Gastroesophageal sphincter (tissue), 4 donors: ENCODE results near the gene KDM4E. TPM values are rescaled to one million over a fixed set of nuclear protein-coding genes. Genes with fewer than 3 reads are reported as not detected.
"Not testable (repeated sequence)": the region's sequence is repeated elsewhere in the genome, so short reads cannot be mapped to it uniquely, and the experiment has no call there.

Experiments used
- ATAC-seq: fragments of 150-250 bp; one replicate; pipeline ENCODE4 v1.9.1; 2016; ENCODE audit warnings: mild to moderate bottlenecking, moderate library complexity
- H3K27ac ChIP-seq, 4 donors: fragments of 200-600 bp; sonication (generic) in 3 of 4; 1 replicate in 3 of 4; 2 replicates in 1 of 4; pipeline ENCODE4 v1.5.1; 2016 to 2019
- H3K27me3 ChIP-seq: fragments of 200-600 bp; sonication (generic); one replicate; pipeline ENCODE4 v1.5.1; 2019
- H3K36me3 ChIP-seq, 2 donors: fragments of 200-600 bp; sonication (generic); one replicate each; pipeline ENCODE4 v1.5.1; 2019; ENCODE audit warnings: control low read depth in 1 of 2
- H3K4me1 ChIP-seq, 3 donors: fragments of 200-600 bp; sonication (generic); 1 replicate in 2 of 3; 2 replicates in 1 of 3; pipeline ENCODE4 v1.5.1; 2016 to 2019; ENCODE audit warnings: control low read depth in 2 of 3
- H3K4me3 ChIP-seq, 2 donors: fragments of 200-600 bp; sonication (generic); one replicate each; pipeline ENCODE4 v1.5.1; 2019; ENCODE audit warnings: mild to moderate bottlenecking in 1 of 2, moderate library complexity in 1 of 2
- H3K9me3 ChIP-seq, 3 donors: fragments of 200-600 bp; sonication (generic); one replicate each; pipeline ENCODE4 v1.5.1; 2017 to 2019; ENCODE audit warnings: control low read depth in 2 of 3
- CTCF ChIP-seq, 4 experiments: fragments of 200-600 bp in 2 of 4; fragments of 450-650 bp in 2 of 4; sonication (generic) in 1 of 4; IDR thresholded peaks; one replicate each; pipeline ENCODE4 v1.5.1; 2017 to 2019; ENCODE audit warnings: antibody characterized with exemption in 4 of 4, mild to moderate bottlenecking in 2 of 4, moderate library complexity in 2 of 4
- EP300 ChIP-seq: sonication (generic); formaldehyde crosslinking; IDR thresholded peaks from one replicate; pipeline ENCODE4 v1.6.1; 2017; ENCODE audit warnings: antibody characterized with exemption, mild to moderate bottlenecking
- POLR2A ChIP-seq, 2 donors: fragments of 450-650 bp; IDR thresholded peaks; one replicate each; pipeline ENCODE4 v1.6.1; 2017; ENCODE audit warnings: antibody characterized with exemption in 2 of 2, mild to moderate bottlenecking in 2 of 2, moderate library complexity in 1 of 2
- POLR2AphosphoS5 ChIP-seq: sonication (generic); formaldehyde crosslinking; IDR thresholded peaks from one replicate; pipeline ENCODE4 v1.6.1; 2017; ENCODE audit warnings: antibody characterized with exemption
- WGBS, 2 donors: methylation state at CpG; one replicate each; pipeline ENCODE4 v1.1.5; 2018; ENCODE audit warnings: low coverage in 1 of 2; 5-methylcytosine and 5-hydroxymethylcytosine counted together
- total RNA-seq, 4 donors: library from RNA; depleted of rRNA; stranded (reverse); fragments of >200 nt; gene quantifications; one replicate each; pipeline ENCODE4 v1.1.0, GENCODE V29; 2016

Gene KDM4E
- total RNA-seq, 4 donors from 2014 or later = not detected

DNA sequence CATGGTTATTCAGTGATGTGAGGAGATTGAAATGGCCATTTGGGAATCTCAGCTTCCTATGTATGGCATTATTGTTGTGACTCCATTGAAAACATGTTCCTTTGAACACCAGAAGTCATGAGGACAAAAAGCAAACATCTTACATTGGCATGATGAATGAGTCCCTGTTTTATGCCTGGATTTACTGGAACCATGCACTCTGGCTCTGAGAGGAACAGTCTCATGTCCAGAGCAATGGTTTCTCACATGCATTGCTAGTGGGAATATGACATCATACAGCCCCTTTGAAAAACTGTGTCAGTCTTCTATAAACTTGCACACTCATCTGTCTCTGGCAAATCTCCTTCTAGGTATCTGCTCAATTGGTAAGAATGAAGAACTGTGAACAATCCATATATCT is 20.8 kb downstream of the KDM4E start:
- ATAC-seq = no peak
- H3K4me3 ChIP-seq = no peak overlapping the region

DNA sequence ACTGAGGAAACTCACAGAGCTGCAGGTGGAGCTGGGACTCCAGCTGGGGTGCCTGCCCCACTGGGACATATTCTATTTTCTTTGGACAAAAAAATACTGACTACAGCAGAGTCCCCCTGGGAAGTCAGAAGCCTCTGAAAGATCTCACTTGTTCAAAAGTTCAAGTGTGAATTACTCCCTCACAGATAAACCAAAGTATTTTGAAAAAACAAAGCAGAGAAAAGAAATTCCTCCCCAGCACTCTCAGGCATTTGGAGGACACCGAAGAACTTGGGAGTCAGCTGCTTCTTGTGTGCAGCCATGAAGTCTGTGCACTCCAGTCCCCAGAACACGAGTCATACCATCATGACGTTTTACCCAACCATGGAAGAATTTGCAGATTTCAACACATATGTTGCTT is 24.1 kb downstream of the KDM4E start, which contains the start of gene KDM4F:
TSS of gene KDM4F (plus strand) at position 301 of the 400 bp plus-strand sequence.
- not testable (repeated sequence) for H3K4me1 ChIP-seq, H3K27ac ChIP-seq, H3K9me3 ChIP-seq, H3K4me3 ChIP-seq, H3K36me3 ChIP-seq, ATAC-seq
- WGBS, 2 donors = 40 to 80% methylated on average over 1 to 2 of the region's 3 CpGs
- peaks cover 41% of the 10 kb centered on the region for H3K27me3 ChIP-seq

More for the DNA sequence above, 20.8 kb downstream of the KDM4E start:
- Histone ChIP-seq H3K9me3 (no peaks in the 10 kb centered on the region), H3K4me1 (no peaks in the 10 kb centered on the region), H3K27ac (no peak overlapping the region), H3K27me3 (peaks cover 38% of the 10 kb centered on the region), H3K36me3 (no peaks in the 10 kb centered on the region)
- no peak for TF ChIP-seq POLR2A (IDR thresholded peaks at IDR 0.05)
- TF ChIP-seq EP300 = no peak
- no peak for TF ChIP-seq CTCF (IDR thresholded peaks at IDR 0.05)
- TF ChIP-seq POLR2AphosphoS5 = no peak

DNA sequence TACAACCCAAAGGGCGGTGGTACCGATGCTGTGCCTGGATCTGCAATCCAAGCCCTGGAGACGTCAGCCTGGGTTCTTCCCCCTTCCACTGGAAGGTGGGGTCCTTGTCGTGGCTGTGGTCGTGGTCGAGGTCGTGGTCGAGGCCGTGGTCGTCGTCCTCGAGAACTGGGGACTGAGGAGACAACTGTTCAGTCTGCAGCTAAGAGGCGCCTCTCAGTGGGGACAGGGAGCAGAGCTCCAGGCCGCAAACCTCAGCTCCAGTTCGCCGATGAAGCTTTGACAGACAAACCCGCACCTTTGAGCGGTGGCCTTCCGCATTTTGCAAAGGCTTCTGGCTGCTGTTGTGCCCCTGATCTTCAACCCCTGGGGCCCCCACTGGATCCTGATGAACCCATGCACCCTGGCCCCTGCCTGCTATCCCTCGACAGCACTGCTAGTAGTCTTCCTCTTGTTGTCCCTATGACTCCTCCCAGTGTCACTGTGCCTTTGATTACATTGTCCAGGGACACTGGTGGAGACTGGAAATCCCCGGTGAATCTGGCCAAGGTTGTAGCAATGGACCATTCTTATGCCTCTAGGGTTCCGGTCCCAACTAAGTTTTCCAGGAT is 25.6 kb downstream of the KDM4E start:
- no peak for ATAC-seq
- Histone ChIP-seq H3K4me3 (no peak overlapping the region), H3K4me1 (no peaks in the 10 kb centered on the region), H3K9me3 (no peaks in the 10 kb centered on the region), H3K27me3 (peaks cover 35% of the 10 kb centered on the region), H3K27ac (no peak overlapping the region), H3K36me3 (no peaks in the 10 kb centered on the region)
- no peak for TF ChIP-seq POLR2A (IDR thresholded peaks at IDR 0.05)
- no peak for TF ChIP-seq EP300
- TF ChIP-seq CTCF (IDR thresholded peaks at IDR 0.05) = no peak
- no peak for TF ChIP-seq POLR2AphosphoS5
- WGBS, 2 donors = 98% methylated on average over 10 of the region's 22 CpGs; no CpG with 5 or more reads in 1 of the 2 donors

- Histone ChIP-seq H3K27me3 (peaks cover 26% of the 10 kb centered on the region), H3K4me3 (no peak overlapping the region), H3K9me3 (no peaks in the 10 kb centered on the region), H3K36me3 (no peaks in the 10 kb centered on the region), H3K27ac (no peak overlapping the region), H3K4me1 (no peaks in the 10 kb centered on the region)
- no peak for ATAC-seq
- 79 to 83% methylated on average over 2 of the region's 2 CpGs for WGBS, 2 donors
- TF ChIP-seq POLR2A (IDR thresholded peaks at IDR 0.05) = no peak
- TF ChIP-seq CTCF (IDR thresholded peaks at IDR 0.05) = no peak
- no peak for TF ChIP-seq POLR2AphosphoS5
- no peak for TF ChIP-seq EP300
Observed at GRCh38 chr11:95054356-95054755, 29.3 kb downstream of the KDM4E start.

DNA sequence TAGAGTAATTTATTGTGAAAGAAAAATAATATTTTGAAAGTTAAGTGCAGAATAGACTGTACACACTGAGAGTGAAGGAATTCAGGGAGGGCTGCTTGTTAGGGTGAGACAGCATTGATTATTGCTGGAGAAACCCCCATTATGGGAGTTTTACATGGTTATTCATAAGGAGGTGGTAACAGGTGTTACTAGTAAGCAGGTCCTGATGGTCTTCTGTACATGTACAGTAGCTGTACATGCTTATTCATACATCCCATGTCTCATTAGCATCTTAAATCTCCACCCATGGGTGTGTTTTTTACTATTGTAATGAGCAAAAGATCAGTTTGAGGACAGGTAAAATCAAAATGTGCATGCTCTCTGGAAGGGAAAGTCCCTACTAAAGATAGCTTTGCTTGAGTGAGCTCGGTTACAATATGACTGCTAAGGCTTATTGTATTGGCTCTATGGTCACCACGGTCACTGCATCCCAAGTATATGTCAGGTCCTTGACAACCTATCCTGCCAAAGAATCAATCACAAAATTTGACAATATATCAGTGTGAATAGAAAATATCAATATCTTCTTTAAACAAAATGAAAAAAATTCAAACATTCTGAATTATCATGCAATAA is 30.3 kb downstream of the KDM4E start:
- Histone ChIP-seq H3K9me3 (no peaks in the 10 kb centered on the region), H3K4me1 (no peaks in the 10 kb centered on the region), H3K27ac (no peak overlapping the region), H3K4me3 (no peak overlapping the region), H3K36me3 (no peaks in the 10 kb centered on the region), H3K27me3 (peaks cover 26% of the 10 kb centered on the region)
- no peak for ATAC-seq
- TF ChIP-seq POLR2A (IDR thresholded peaks at IDR 0.05) (no peak), EP300 (no peak), POLR2AphosphoS5 (no peak), CTCF (IDR thresholded peaks at IDR 0.05) (no peak)
- WGBS, 2 donors = 43 to 46% methylated on average over 2 of the region's 2 CpGs
